ENCODE measurements around the gene ATXN2.
A peak's percentile ranks its signal among the peaks of the same experiment; 100 is the strongest.
"Not testable (repeated sequence)": the region's sequence is repeated elsewhere in the genome, so short reads cannot be mapped to it uniquely, and the experiment has no call there.

ATXN2 gene

DNA sequence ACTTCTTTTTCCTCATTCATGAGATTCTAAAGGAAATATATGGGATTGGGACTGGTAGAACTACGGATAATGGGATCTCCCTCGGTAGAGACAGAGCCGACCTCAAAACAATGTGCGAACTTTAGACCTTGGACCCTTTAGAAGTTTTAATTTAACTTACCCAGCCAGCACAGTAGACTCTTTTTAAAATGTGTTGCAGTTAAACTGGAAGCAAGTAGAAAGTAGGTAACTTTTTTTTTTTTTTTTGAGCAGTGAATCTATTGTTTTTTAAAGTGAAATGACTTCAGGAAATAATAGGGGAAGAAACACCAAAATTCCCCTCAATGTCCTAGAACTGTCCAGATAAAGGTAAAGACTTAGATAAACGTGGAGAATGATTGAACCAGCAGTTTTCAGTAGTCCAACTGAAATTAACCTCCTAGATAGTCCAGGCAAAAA lies 1.1 kb upstream of the ATXN2 start:
- no peak for DNase-seq

DNA sequence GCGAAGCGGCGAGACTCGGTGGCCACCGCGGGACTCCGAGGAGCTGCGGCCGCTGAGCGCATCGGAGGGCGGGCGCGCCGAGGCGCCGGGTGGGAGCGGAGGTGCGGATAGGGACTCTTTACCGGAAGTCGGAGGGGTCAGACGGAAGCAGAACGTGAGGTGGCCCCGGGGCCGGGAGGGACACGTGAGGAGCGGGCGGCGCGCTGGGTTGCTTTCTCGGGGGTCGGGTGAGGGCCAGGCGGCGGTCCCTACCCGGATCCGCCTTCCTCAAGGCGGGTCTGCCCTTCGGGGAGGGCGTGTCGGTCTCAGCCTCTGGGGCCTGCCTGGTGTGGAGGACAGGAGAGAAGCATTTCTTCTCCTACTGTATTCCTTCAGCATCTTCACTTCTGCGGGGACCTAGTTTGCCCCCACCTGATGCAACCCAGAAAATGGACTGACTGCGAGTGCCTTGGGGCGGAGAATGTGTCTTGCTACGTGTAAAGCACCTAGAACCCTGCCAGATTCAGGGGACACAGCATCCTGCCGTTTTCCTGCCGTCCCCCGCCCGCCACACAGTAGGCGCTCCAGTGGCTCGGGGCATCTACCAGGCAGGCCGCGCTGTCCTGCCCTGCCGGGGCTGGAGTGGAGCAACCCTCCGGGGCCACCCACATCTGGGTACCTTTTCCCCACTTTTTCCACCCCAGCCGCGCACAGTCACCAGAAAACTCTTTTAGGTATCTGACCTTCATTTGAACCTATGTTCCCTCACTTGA lies 514 bp upstream of the ATXN2 start:
- peak; percentile 87 for DNase-seq

DNA sequence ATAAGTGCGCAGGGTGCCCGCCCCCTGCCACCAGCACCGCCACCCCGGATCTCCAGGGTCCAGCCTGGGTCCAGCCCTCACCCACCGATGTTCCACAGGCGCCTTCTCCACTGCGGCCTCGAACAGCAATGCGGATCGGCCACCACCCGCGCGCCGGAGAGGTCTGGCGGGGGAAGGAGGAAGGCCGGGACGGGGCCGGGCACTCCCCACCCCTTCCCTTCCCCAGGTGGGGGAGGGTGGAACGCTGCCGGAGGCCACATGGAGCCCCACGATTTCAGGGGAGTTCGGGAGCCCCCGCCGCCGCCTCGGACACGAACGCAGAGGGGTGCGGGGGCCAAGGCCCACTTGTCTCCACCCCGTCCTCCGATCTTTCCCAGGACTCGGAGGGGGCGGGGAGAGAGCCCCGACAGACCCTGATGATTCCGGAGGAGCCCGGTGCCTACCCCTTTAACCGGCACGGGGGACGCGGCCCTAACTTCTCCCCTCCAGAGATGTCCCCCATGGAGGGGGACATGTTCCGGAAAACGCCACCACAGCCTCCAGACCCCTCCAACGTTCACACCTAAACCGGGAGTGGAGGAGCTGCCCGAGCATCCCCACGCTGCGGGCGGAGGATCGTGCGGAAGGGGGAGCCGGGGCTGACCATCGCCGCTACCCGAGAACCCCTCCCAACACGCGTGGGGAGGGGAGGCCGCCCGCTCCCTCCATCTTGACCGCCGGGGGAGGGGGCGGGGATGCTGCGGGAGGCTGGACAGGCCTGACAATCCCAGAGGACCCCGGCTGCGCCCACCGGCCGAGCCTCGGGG lies 1.1 kb downstream of the ATXN2 start:
- peak; percentile 33 for DNase-seq

DNA sequence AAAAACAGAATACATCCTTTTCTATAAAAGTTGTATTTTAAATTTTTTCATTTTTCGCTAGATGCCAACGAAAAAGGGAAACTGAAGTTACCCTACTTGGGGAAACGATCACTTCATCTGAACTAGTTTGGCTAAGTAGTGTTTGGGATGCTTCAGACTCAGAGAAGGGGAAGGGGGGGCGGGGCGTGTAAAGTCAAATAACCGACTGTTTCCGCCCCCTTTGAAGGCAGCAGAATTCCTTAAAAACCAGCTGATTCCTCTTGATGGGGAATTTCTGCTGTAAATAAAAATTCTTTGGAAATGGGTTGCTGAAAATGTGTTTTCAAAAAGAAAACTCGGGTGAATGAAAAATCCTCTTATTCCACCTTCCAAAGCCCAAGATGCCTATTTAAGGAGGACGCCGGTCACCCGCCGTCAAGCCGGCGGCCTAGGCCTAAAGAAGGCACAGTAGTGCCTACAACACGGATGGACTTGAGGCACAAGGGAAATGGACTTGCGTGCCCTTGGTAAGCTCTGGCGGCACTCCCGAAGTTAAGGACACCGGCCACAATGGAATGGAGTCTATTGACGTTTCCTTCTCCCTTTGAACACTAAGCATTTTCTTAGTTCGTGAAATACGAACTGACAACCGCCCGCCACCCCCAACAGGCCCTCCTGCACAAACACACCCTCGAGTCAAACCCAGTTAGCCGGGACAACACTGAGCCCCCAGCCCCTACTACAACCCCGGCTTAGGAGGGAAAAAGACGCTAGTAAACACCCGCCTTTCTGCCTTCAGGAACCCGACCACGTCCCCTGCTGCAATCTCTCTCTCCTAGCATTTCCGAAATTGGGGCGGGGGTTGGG lies 1.9 kb downstream of the ATXN2 start:
- DNase-seq = peak; percentile 25

DNA sequence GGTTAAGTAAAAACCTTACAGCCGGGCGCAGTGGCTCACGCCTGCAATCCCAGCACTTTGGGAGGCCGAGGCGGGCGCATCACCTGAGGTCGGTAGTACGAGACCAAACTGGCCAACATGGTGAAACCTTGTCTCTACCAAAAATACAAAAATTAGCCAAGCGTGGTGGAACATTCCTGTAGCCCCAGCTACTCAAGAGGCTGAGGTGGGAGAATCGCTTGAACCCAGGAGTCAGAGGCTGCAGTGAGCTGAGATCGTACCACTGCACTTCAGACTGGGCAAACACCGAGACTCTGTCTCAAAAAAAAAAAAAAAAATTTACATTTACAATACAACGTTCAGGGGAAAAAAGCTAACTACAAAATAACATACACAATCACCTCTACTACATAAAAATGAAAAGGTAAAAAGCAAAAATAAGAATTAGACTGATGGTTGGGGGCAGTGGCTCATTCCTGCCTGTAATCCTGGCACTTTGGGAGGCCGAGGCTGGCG lies 3.7 kb downstream of the ATXN2 start:
- DNase-seq = not testable (repeated sequence)

DNA sequence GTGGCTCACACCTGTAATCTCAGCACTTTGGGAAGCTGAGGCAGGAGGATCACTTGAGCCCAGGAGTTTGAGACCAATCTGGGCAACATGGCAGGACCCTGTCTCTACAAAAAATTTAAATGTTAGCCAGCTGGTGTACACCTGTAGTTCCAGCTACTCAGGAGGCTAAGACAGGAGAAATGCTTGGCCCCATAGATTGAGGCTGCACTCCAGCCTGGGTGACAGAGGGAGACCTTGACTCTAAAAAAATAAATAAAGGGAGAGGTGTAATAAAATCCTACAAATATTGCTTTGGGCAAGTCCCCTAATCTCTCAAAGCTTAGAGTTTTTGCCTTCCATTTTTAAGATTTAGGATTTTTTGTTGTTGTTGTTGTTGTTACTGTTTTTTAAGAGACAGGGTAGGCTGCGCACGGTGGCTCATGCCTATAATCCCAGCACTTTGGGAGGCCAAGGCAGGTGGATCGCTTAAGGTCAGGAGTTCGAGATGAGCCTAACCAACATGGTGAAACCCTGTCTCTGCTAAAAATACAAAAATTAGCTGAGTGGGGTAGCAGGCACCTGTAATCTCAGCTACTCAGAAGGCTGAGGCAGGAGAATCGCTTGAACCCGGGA lies 7.6 kb downstream of the ATXN2 start:
- not testable (repeated sequence) for DNase-seq

DNA sequence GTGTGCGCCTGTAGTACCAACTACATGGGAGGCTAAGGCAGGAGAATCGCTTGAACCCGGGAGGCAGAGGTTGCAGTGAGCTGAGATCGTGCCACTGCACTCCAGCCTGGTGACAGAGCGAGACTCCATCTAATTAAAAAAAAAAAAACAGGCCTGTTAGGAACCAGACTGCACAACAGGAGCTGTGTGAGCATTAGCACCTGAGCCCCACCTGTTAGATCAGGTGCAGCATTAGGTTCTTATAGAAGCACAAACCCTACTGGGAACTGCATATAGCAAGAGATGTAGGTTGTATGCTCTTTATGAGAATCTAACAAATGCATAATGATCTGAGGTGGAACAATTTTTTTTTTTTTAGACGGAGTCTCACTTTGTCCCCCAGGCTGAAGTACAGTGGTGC lies 8.6 kb downstream of the ATXN2 start:
- DNase-seq = no peak

DNA sequence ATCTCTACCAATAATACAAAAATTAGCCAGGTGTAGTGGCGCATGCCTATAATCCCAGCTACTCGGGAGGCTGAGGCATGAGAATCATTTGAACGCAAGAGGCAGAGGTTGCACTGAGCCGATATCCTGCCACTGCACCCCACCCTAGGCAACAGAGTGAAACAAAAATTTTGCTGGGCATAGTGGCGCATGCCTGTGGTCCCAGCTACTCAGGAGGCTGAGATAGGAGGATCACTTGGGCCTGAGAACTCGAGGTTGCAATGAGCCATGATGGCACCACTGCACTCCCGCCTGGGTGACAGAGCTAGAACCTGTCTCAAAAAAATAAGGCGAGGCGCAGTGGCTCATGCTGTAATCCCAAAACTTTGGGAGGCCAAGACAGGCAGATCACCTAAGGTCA lies 9.5 kb downstream of the ATXN2 start:
- DNase-seq = no peak

DNA sequence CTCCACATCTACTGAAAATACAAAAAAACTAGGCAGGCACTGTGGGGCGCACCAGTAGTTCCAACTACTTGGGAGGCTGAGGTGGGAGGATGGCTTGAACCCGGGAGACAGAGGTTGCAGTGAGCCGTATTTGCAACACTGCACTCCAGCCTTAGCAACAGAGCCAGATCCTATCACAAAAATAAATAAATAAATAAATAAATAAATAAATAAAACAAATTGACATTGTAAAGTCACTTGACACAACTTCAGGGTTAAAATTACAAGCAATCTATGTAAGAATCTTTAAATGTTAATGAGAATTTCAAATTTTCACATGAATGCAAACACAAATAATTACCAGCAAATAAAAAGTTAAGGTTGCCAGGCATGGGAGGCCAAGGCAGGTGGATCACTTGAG lies 11.1 kb downstream of the ATXN2 start:
- DNase-seq = no peak

DNA sequence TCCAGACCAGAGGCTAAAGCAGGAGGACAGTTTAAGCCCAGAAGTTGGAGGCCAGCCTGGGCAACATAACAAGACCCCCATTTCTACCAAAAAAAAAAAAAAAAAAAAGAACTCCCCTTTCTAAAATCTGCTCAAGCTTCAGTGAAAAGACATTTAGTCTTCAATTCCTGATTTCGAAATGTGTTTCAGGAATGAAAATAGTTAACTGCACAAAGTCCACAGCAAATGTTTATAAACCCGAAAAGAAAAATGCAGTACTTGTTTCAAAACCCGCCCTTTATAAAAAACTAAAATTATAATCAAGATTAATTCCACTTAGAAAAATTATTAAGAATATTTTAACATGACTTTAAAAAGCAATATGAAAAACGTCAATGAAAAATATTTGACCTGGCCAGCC lies 12.1 kb downstream of the ATXN2 start:
- DNase-seq = no peak

DNA sequence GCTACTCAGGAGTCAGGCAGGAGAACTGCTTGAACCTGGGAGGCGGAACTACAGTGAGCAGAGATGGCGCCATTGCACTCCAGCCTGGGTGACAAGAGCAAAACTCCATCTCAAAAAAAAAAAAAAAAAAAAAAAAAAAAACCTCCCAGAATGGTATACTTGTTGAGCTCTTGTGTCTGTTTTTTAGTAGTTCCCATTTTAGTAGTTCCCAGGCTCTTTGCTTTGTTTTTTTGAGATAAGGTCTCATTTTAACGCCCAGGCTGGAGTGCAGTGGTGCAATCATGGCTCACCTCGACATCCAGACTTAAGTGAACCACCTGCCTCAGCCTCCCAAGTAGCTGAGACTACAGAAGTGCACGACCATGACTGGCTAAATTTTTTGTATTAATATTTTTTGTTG lies 13.4 kb downstream of the ATXN2 start:
- DNase-seq = no peak

DNA sequence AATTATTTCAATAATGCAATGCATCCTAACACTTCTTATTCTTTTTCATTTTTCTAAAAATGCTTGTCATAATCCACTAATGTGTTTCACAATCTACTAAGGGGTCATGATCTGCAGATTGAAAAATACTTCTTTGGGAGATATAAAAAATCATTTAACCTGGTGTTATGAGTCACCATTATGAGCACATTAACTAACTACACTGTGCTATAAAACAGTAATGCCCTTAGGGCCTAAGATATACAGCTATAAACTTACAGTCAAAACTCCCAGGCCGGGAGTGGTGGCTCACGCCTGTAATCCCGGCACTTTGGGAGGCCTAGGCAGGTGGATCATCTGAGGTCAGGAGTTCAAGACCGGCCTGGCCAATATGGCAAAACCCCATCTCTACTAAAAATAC lies 14.2 kb downstream of the ATXN2 start:
- DNase-seq = no peak

DNA sequence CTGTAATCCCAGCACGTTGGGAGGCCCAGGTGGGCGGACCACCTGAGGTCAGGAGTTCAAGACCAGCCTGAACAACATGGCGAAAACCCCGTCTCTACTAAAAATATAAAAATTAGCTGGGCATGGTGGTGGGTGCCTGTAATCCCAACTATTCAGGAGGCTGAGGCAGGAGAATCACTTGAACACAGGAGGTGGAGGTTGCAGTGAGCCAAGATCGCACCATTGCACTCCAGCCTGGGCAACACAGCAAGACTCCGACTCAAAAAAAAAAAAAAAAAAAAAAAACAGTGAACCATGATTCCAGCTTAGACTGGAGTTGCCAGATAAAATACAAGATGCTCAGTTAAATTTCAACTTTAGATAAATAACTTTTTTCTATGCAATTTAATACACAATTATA lies 15.6 kb downstream of the ATXN2 start:
- DNase-seq = not testable (repeated sequence)

DNA sequence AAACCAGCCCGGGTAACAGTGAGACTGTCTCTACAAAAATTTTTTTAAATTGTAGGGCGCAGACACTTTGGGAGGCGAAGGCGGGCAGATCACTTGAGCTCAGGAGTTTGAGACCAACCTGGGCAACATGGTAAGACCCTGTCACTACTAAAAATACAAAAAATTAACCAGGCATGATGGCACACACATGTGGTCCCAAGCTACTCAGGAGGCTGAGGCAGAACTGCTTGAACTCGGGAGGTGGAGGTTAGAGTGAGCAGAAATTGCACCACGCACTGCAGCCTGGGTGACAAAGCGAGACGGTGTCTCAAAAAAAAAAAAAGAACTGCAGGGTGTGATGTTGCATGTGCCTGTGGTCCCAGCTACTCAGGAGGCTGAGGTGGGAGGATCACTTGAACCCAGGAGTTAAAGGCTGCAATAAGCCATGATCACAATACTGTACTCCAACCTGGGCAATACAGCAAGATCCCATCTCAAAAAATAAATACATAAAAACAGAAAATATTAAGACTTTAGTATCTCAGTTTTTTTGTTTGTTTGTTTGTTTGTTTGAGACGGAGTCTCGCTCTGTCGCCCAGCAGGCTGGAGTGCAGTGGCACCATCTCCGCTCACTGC lies 16.9 kb downstream of the ATXN2 start:
- no peak for DNase-seq

DNA sequence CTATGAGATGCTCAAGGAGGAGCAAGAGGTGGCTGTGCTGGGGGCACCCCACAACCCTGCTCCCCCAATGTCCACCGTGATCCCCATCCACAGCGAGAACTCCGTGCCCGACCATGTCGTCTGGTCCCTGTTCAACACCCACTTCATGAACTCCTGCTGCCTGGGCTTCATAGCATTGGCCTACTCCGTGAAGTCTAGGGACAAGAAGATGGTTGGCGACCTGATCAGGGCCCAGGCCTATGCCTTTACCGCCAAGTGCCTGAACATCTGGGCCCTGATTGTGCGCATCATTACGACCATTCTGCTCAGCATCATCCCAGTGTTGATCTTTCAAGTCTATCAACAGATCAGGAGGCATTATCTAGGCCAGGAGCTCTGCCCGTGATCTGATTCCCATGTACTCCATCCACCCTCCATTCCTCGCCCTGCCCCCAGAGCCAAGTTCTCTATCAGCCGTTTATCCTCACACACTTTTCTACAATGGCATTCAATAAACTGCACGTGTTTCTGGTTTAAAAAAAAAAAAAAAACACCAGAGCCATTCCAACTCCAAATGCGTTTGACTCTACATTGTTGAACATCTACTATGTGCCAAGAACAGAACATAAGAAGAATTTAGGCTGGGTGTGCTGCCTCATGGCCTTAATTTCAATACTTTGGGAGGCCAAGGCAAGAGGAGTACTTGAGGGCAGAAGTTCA lies 17.5 kb downstream of the ATXN2 start:
- no peak for DNase-seq

DNA sequence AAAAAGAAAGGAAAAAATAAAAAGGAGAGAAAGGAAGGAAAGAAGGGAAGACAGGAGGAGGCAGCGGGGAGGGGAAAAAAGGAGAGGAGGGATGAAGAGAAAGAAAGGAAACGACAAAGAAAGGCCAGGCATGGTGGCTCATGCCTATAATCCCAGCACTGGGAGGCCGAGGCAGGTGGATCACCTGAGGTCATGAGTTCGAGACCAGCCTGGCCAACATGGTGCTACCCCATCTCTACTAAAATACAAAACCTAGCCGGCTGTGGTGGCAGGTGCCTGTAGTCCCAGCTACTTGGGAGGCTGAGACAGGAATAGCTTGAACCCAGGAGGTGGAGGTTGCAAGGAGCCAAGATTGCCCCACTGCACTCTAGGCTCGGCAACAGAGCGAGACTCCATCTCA lies 18.4 kb downstream of the ATXN2 start:
- DNase-seq = no peak

DNA sequence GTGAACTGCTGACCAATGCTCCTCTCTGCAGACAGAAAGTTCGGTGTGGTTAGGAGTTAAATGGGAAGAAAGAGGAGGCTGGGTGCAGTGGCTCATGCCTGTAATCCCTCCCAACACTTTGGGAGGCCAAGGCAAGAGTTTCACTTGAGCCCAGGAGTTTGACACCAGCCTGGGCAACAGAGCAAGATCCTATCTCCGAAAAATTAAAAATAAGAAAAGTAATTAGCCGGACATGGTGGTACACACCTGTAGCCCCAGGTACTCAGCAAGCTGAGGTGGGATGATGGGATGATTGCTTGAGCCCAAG lies 19.0 kb downstream of the ATXN2 start:
- DNase-seq = no peak

DNA sequence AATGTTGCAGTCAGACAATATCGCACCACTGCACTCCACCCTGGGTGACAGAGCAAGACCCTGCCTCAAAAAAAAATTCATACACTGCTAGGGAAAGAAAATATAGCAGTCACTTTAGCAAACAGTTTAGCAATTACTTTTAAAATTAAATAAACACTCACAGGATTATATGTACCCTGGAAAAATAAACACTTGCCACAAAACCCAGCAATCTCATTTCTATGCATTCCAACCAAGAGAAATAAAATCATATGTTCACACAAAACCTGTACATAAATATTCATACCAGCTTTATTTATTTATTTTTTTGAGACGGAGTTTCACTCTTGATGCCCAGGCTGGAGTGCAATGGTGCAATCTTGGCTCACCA lies 20.2 kb downstream of the ATXN2 start:
- DNase-seq = no peak

DNA sequence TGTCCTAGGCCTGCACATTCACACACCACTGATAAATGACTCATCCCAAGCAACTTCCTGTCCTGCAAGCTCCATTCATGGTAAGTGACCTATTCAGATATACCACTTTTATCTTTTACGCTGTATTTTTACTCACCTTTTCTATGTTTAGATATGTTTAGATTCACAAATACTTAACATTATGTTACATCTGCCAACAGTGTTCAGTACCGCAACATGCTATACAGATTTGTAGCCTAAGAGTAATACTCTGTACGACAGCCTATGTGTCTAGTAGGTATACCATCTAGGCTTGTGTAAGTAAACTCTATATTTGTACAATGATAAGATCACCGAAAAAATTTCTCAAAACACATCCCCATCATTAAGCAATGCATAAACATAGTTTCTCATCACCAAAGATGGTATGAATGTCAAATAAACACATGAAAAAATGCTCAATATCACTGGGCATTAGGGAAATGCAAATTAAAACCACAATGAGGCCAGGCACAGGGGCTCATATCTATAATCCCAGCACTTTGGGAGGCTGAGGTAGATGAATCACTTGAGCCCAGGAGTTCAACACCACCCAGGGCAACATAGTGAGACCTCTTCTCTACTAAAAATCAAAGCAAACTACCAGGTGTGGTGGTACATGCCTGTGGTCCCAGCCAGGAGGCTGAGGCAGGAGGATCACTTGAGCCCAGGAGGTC lies 20.7 kb downstream of the ATXN2 start:
- no peak for DNase-seq

DNA sequence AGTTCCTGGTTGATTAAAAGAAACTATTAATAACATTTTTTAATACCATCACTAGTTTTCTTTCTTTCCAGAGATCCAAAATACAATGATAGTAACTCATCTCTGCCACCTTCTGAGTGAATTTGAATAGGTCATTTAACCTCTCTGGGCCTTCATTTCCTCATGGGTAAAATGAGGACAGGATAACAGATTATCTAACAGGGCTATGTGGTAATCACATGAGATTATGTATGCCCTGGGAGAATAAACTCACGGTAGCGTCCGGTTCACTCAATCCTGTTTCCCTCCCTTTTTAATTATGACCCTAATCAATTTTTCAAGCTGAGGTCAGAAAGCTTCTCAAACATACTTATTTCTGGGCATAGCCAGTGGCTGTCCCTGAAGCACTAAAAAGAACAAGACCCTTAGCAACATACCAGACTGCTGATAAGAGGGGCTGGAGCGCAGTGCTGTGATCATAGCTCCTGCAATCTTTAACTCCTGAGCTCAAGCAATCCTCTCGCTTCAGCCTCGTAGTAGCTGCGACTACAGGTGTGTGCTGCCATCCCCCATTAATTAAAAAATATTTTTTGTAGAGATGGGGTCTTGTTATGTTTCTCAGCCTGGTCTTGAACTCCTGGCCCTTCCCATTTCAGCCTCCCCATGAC lies 24.2 kb downstream of the ATXN2 start:
- no peak for DNase-seq

DNA sequence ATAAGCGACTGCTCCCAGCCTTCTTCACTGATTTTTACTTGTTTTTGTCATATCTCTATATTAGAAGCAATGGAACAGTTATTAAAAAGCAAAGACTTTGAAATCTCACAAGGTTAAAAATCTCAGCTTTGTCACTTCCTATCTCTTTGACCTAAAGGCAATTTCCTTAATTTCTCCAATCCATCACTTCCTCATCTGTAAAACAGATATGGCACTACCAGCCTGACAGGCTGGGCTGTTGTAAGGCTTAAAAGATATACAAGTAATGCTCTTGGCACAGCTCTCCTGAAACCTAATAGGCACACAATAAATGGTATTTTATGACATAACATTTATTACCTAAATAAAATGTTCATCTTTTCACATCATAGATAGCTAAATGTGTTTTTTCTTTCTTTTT lies 25.6 kb downstream of the ATXN2 start:
- DNase-seq = no peak

All from COR-L47 (cell line).